HEK293 (cell line): ENCODE measurements around the gene SLC5A4.

Experiments
- CTCF ChIA-PET: fragments of 350-600 bp; formaldehyde crosslinking; extraction: SDS; loops from one replicate; lab custom pipeline; 2021; ENCODE audit warnings: antibody characterized with exemption; lab: Yijun Ruan, JAX
- POLR2A ChIA-PET: fragments of 300-600 bp; formaldehyde crosslinking; extraction: SDS; loops from one replicate; lab custom pipeline; 2020; ENCODE audit warnings: antibody characterized with exemption, inconsistent platforms; lab: Yijun Ruan, JAX
- H3K27ac ChIP-seq: fragments of 200-500 bp; sonication (Bioruptor generic); 2 replicates; pipeline ENCODE4 v1.5.1; 2014; ENCODE audit warnings: low read depth, low read length, control low read depth, inconsistent platforms; ENCODE audit errors: extremely low read depth
- H3K36me3 ChIP-seq, 2 experiments: fragments of 200-500 bp in 1 of 2; sonication (Bioruptor generic) in 1 of 2; 1 replicate in 1 of 2; 2 replicates in 1 of 2; pipeline ENCODE4 v1.5.1; 2014 to 2017; ENCODE audit warnings: inconsistent platforms in 2 of 2, low read length in 2 of 2; ENCODE audit not compliant: control insufficient read depth in 2 of 2, insufficient read depth in 1 of 2
- H3K4me1 ChIP-seq: fragments of 200-500 bp; sonication (Bioruptor generic); 2 replicates; pipeline ENCODE4 v1.5.1; 2014; ENCODE audit warnings: mild to moderate bottlenecking, low read length, inconsistent platforms; ENCODE audit not compliant: control insufficient read depth, insufficient read depth
- H3K4me3 ChIP-seq: 2 replicates; pipeline ENCODE4 v1.5.1; 2011; ENCODE audit warnings: low read depth, mild to moderate bottlenecking, control low read depth, low read length, moderate library complexity
- H3K9me3 ChIP-seq: fragments of 200-500 bp; sonication (Bioruptor generic); 2 replicates; pipeline ENCODE4 v1.5.1; 2014; ENCODE audit warnings: low read depth, low read length, inconsistent platforms; ENCODE audit not compliant: control insufficient read depth, insufficient read depth
- BCL11A ChIP-seq: fragments of 450-650 bp; formaldehyde crosslinking; IDR thresholded peaks from 2 replicates; pipeline ENCODE4 v1.5.1; 2016; ENCODE audit warnings: low read depth, missing biosample characterization, missing genetic modification characterization
- REST ChIP-seq: fragments of 450-650 bp; formaldehyde crosslinking; IDR thresholded peaks from 2 replicates; pipeline ENCODE4 v1.5.1; 2016; ENCODE audit warnings: missing biosample characterization, missing genetic modification characterization
- SETDB1 ChIP-seq: IDR thresholded peaks from one replicate; pipeline ENCODE4 v1.6.1; 2017; ENCODE audit warnings: mild to moderate bottlenecking, low read length, moderate library complexity, mixed read lengths; ENCODE audit not compliant: insufficient read length
- SP2 ChIP-seq: fragments of 450-650 bp; formaldehyde crosslinking; IDR thresholded peaks from 2 replicates; pipeline ENCODE4 v1.5.1; 2016; ENCODE audit warnings: missing biosample characterization, missing genetic modification characterization
- YY2 ChIP-seq: fragments of 450-650 bp; formaldehyde crosslinking; IDR thresholded peaks from 2 replicates; pipeline ENCODE4 v1.5.1; 2016; ENCODE audit warnings: missing biosample characterization, missing genetic modification characterization
- ZBTB11 ChIP-seq: fragments of 450-650 bp; formaldehyde crosslinking; conservative IDR thresholded peaks from 2 replicates; pipeline ENCODE4 v1.5.1; 2016; ENCODE audit warnings: low read depth, missing biosample characterization, missing genetic modification characterization
- ZNF133 ChIP-seq: fragments of 450-650 bp; formaldehyde crosslinking; IDR thresholded peaks from 2 replicates; pipeline ENCODE4 v1.5.1; 2016; ENCODE audit warnings: missing biosample characterization, missing genetic modification characterization
- ZNF26 ChIP-seq: fragments of 450-650 bp; formaldehyde crosslinking; IDR thresholded peaks from 2 replicates; pipeline ENCODE4 v1.5.1; 2016; ENCODE audit warnings: missing biosample characterization, missing genetic modification characterization
- ZNF341 ChIP-seq: fragments of 450-650 bp; formaldehyde crosslinking; IDR thresholded peaks from 2 replicates; pipeline ENCODE4; 2016; ENCODE audit warnings: low read depth, missing biosample characterization, missing genetic modification characterization
- ZNF362 ChIP-seq: fragments of 450-650 bp; formaldehyde crosslinking; IDR thresholded peaks from 2 replicates; pipeline ENCODE4 v1.5.1; 2016; ENCODE audit warnings: missing biosample characterization, missing genetic modification characterization
- ZNF366 ChIP-seq: fragments of 450-650 bp; formaldehyde crosslinking; conservative IDR thresholded peaks from 2 replicates; pipeline ENCODE4 v1.5.1; 2016; ENCODE audit warnings: missing biosample characterization, missing genetic modification characterization
- ZNF404 ChIP-seq: fragments of 450-650 bp; formaldehyde crosslinking; IDR thresholded peaks from 2 replicates; pipeline ENCODE4 v1.5.1; 2017; ENCODE audit warnings: missing biosample characterization, missing genetic modification characterization
- ZNF530 ChIP-seq: fragments of 450-650 bp; formaldehyde crosslinking; IDR thresholded peaks from 2 replicates; pipeline ENCODE4 v1.5.1; 2016; ENCODE audit warnings: low read depth, missing biosample characterization, missing genetic modification characterization
- ZNF768 ChIP-seq: fragments of 450-650 bp; formaldehyde crosslinking; IDR thresholded peaks from 2 replicates; pipeline ENCODE4 v1.5.1; 2018; ENCODE audit warnings: missing biosample characterization, mild to moderate bottlenecking, missing genetic modification characterization
- ZXDB ChIP-seq: fragments of 450-650 bp; formaldehyde crosslinking; IDR thresholded peaks from 2 replicates; pipeline ENCODE4 v1.5.1; 2016; ENCODE audit warnings: missing biosample characterization, missing genetic modification characterization

The SLC5A4 gene

GRCh38 chr22:32232191-32232830 is 22.8 kb downstream of the SLC5A4 start:
- CTCF ChIA-PET, result interaction anchor here (0.8 to 1.1 kb wide), 2 partner anchors 9 to 34 kb away, joined by 3 read pairs; no protein-coding TSS in a partner anchor

More at GRCh38 chr22:32232191-32232830, 22.8 kb downstream of the SLC5A4 start:
- Histone ChIP-seq H3K36me3 (no peaks in the 10 kb centered on the region), H3K4me3 (no peak overlapping the region)
- TF ChIP-seq BCL11A (no peak), YY2 (no peak), ZNF341 (no peak), ZNF133 (tag by site-specific recombination) (no peak), ZNF366 (tag by site-specific recombination) (no peak), ZNF404 (tag by site-specific recombination) (no peak), SP2 (no peak), ZNF362 (no peak), ZNF26 (tag by site-specific recombination) (no peak), ZXDB (tag by site-specific recombination) (no peak), ZBTB11 (tag by site-specific recombination) (no peak), REST (tag by site-specific recombination) (no peak), ZNF768 (tag by site-specific recombination) (no peak), SETDB1 (no peak), ZNF530 (tag by site-specific recombination) (no peak)
- TF ChIP-seq, all 188 proteins: peak for 0
- Histone ChIP-seq H3K4me1 (no peaks in the 10 kb centered on the region), H3K27ac (no peak overlapping the region), H3K9me3 (no peaks in the 10 kb centered on the region)
- POLR2A ChIA-PET, result no interaction called here
